Amygdala (tissue), 56 donors: ENCODE data around the gene C16orf74.
A peak's percentile ranks its signal among the peaks of the same experiment; 100 is the strongest.

ENCODE experiments used
- DNase-seq, 56 donors: peaks; one replicate each; lab custom pipeline; 2025; lab: John Stamatoyannopoulos, UW

C16orf74 gene

GRCh38 chr16:85751698-85752501 lies 1.0 kb upstream of the C16orf74 start:
- DNase-seq = no peak

- DNase-seq = peak in 2 of 56 donors; percentile 16 to 34
Measured at GRCh38 chr16:85750146-85750826, 610 bp downstream of the C16orf74 start.

GRCh38 chr16:85749771-85750145 lies 1.1 kb downstream of the C16orf74 start:
- no peak for DNase-seq

- DNase-seq = no peak
Measured at GRCh38 chr16:85746460-85747215, 4.3 kb downstream of the C16orf74 start.

GRCh38 chr16:85738923-85739715 lies 11.8 kb downstream of the C16orf74 start:
- DNase-seq = no peak

DNA sequence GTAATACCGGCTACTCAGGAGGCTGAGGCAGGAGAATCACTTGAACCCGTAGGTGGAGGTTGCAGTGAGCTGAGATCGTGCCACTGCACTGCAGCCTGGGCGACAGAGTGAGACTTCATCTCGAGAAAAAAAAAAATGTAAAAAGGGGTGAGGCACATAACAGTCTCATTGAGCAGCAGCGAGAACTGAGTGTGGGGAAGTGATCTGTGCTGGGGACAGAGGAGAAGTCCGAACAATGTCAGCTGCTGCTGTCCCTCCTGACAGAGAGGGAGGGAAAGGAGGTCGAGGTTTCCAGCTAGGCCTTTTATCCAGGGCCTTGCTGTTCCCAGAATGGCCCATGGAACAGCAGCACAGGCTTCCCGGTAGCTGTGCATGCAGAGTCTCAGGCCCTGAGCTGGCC lies 14.0 kb downstream of the C16orf74 start:
- DNase-seq = no peak

DNA sequence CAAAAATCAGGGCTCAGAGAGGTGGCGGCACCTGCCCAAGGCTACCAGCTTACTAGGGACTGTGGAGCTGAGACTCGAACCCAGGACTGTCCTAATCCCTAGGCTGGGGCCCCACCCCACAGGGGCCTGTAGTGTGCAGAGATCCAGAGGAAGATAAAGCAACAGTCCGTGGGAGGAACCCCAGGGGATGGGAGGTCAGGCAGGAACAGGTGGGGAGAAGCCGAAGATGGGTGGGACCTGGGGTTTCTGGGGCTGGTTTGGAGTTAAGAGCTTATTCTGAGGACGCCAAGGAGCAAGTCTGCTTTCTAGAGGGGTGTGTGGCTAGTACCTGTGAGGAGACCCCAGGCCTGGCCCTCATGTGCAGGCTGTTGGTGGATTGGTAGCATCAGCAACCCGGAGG lies 14.9 kb downstream of the C16orf74 start:
- no peak for DNase-seq

- DNase-seq = no peak
Measured at GRCh38 chr16:85735225-85735635, 15.7 kb downstream of the C16orf74 start.

DNA sequence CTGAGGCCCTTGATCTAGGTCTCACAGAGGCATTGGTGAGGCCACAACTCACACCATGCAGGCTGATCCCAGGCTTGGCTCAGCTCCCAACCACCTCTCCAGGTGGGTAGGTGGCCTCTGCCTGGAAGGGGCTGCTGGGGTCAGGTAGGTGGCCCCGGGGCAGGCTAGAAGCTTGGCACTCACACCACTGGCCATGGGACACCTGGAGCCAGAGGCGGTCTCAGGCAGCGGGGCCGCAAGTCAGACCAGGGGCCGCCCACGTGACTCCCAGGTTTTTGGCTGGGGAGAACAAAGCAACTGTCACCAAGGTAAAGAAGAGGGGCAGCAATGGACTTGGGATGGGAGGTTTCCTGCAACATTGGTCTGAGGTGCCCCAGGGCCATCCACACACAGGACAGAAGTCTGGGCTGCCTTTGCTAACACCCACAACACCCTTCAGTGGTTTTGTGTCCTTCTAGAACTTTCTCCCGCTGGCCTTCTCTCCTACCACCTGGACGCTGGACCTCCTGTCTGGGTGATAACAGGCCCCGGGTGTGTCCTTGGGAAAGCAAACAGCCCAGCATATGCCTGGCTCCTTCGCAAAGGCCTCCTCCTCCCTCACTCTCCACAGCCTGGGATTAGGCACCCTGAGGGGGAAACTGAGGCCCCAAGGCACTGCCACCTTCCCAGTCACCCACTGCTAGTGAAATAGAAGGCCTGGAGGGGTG lies 16.4 kb downstream of the C16orf74 start:
- DNase-seq = no peak

- DNase-seq = no peak
Measured at GRCh38 chr16:85733839-85734170, 17.1 kb downstream of the C16orf74 start.

GRCh38 chr16:85733155-85733838 lies 17.6 kb downstream of the C16orf74 start:
- no peak for DNase-seq

DNA sequence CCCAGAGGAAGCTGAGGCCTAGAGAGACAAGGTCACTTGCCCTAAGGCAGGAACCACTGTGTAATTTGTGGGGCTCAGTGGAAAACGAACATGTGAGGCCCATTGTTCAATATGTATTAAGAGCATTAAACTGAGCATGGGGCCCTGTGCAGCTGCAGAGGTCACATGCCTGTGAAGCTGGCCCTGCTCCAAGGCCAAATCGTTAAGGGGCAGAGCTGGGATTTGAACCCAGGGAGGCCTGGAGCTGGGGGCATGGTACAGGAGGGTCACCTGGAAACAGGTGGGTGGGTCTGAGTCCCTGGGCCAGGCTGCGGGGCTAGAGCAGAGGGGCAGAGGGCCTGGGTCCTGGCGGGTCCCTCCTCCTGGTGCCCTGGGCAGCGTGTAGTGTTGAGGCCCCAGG lies 19.7 kb downstream of the C16orf74 start:
- DNase-seq = no peak

DNA sequence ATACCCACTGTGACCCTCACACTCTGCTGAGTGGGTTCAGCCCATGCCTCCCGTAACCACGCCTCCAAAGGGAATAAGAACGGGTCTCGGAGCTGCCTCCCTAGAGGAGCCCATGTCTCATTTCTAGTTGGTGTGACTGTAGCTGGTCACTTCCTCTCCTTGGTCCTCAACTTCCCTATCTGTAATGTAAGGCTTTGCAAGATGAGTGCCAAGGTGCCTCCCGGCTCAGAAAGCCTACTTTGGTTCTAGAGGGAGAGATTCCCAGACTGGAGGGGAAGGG lies 20.8 kb downstream of the C16orf74 start:
- DNase-seq = no peak

DNA sequence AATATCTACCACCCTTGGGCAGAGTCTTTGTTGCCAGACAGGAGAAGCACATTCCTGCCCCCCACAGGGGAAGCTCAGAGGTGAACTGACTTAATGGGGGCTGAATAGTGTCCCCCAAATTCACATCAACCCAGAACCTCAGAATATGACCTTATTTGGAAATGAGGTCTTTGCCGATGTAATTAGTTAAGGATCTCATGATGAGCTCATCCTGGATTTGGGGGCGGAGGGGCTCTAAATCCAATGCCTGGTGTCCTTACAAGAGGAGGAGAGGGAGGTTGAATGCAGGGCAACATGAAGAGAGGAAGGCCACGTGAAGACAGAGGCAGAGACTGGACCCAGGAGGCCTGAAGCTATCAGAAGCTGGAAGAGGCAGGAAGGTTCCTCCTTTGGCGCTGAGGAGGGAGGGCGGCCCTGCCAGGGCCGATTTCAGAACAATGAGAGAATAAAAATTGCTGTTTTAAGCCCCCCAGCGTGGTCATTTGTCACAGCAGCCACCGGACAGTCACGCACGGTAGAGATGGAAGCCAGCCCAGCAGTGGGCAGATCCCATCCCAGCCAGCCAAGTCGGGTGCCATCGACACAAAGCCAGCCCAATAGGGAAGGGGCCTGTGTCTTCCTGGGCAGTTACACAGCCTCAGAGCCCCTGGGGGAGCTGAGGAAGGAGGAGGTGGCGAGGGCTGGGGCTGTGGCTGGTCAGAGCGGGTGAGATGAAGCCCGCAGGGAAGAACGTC lies 21.3 kb downstream of the C16orf74 start:
- no peak for DNase-seq

- no peak for DNase-seq
Measured at GRCh38 chr16:85728879-85729278, 22.0 kb downstream of the C16orf74 start.

GRCh38 chr16:85724936-85725335 lies 26.0 kb downstream of the C16orf74 start:
- no peak for DNase-seq

DNA sequence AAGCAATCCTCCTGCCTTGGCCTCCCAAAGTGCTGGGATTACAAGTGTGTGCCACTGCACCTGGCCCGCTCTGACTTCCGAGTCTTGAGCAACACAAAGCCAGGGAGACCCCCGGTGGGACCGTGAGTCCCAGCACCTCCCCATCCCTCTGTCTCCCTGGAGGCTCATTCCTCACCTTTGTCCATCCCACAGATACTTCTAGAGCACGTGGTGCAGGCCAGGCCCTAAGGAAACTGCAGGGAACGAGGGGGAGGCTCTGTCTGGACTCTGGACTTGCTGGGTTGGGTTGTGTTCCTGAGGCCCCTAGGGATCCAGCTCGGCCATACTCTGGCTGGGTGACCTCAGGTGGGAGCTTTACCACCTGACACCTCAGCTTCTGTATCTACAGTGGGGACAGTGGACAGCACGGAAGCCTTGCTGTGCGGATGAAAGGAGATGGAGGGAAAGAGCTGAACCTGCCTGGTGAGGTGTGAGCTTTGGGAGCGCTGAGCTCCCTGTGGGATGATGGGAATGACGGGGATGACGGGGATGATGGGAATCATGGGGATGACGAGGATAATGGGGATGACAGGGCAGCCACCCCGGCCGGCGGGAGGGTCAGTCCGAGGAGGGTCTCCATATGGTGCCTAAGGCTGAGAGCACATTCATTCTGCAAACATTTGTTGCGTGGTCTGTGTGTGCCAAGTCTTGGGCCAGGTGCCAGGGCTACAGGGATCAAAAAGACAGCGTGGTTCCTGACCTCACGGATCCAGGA lies 26.6 kb downstream of the C16orf74 start:
- no peak for DNase-seq
